ENCODE measurements around the gene DLG2.
"Not testable (repeated sequence)": the region's sequence is repeated elsewhere in the genome, so short reads cannot be mapped to it uniquely, and the experiment has no call there.

The DLG2 gene

GRCh38 chr11:85232559-85232958, 394.6 kb downstream of the DLG2 start:
- no peak overlapping the region for H3K9ac ChIP-seq (ENCODE audit: low read length)
- no peaks in the 10 kb centered on the region for H3K4me1 ChIP-seq (ENCODE audit: low read length)
- no peak overlapping the region for H2AFZ ChIP-seq (ENCODE audit: low read depth, low read length)
- H3K9me3 ChIP-seq (ENCODE audit: insufficient read depth, low read length) = no peaks in the 10 kb centered on the region
- no peaks in the 10 kb centered on the region for H3K79me2 ChIP-seq (ENCODE audit: low read length)
- no peak overlapping the region for H3K27ac ChIP-seq (ENCODE audit: low read length)
- TF ChIP-seq CTCF (IDR thresholded peaks at IDR 0.05; ENCODE audit: low read depth, low read length) (no peak), EZH2phosphoT487 (IDR thresholded peaks at IDR 0.05; ENCODE audit: low read depth) (no peak)
- no peak overlapping the region for H3K4me2 ChIP-seq (ENCODE audit: low read length)
- H4K20me1 ChIP-seq (ENCODE audit: insufficient read depth, low read length) = no peaks in the 10 kb centered on the region
- H3K27me3 ChIP-seq (ENCODE audit: low read depth, low read length) = no peaks in the 10 kb centered on the region
- H3K36me3 ChIP-seq (replicated peaks; ENCODE audit: low read depth, low read length) = no peaks in the 10 kb centered on the region
- H3K4me3 ChIP-seq (ENCODE audit: low read length) = no peak overlapping the region

- TF ChIP-seq CTCF (IDR thresholded peaks at IDR 0.05; ENCODE audit: low read depth, low read length) = no peak
- TF ChIP-seq EZH2phosphoT487 (IDR thresholded peaks at IDR 0.05; ENCODE audit: low read depth) = no peak
- Histone ChIP-seq H2AFZ (ENCODE audit: low read depth, low read length) (no peak overlapping the region), H3K4me1 (ENCODE audit: low read length) (no peaks in the 10 kb centered on the region), H3K4me3 (ENCODE audit: low read length) (no peak overlapping the region), H4K20me1 (ENCODE audit: insufficient read depth, low read length) (no peaks in the 10 kb centered on the region), H3K36me3 (replicated peaks; ENCODE audit: low read depth, low read length) (no peaks in the 10 kb centered on the region), H3K9me3 (ENCODE audit: insufficient read depth, low read length) (no peaks in the 10 kb centered on the region), H3K9ac (ENCODE audit: low read length) (no peak overlapping the region), H3K27me3 (ENCODE audit: low read depth, low read length) (no peaks in the 10 kb centered on the region), H3K4me2 (ENCODE audit: low read length) (no peak overlapping the region), H3K79me2 (ENCODE audit: low read length) (no peaks in the 10 kb centered on the region), H3K27ac (ENCODE audit: low read length) (no peak overlapping the region)
Observed at GRCh38 chr11:85231588-85231987, 395.6 kb downstream of the DLG2 start.

- not testable (repeated sequence) for H3K27ac ChIP-seq (ENCODE audit: low read length); H3K9me3 ChIP-seq (ENCODE audit: insufficient read depth, low read length); H3K9ac ChIP-seq (ENCODE audit: low read length); H3K4me3 ChIP-seq (ENCODE audit: low read length); H4K20me1 ChIP-seq (ENCODE audit: insufficient read depth, low read length); H3K4me2 ChIP-seq (ENCODE audit: low read length); H3K27me3 ChIP-seq (ENCODE audit: low read depth, low read length); H3K79me2 ChIP-seq (ENCODE audit: low read length); H3K4me1 ChIP-seq (ENCODE audit: low read length); H3K36me3 ChIP-seq (replicated peaks; ENCODE audit: low read depth, low read length); H2AFZ ChIP-seq (ENCODE audit: low read depth, low read length)
Observed at GRCh38 chr11:85229723-85230122, 397.4 kb downstream of the DLG2 start.

GRCh38 chr11:85196968-85197367, 430.2 kb downstream of the DLG2 start:
- H3K9me3 ChIP-seq (ENCODE audit: insufficient read depth, low read length) = peaks cover under 1% of the 10 kb centered on the region; the same call in 1 of the 2 replicates
- H3K4me3 ChIP-seq (ENCODE audit: low read length) = no peak overlapping the region
- no peaks in the 10 kb centered on the region for H4K20me1 ChIP-seq (ENCODE audit: insufficient read depth, low read length)
- no peaks in the 10 kb centered on the region for H3K36me3 ChIP-seq (replicated peaks; ENCODE audit: low read depth, low read length)
- no peaks in the 10 kb centered on the region for H3K27me3 ChIP-seq (ENCODE audit: low read depth, low read length)
- H3K79me2 ChIP-seq (ENCODE audit: low read length) = no peaks in the 10 kb centered on the region
- H3K27ac ChIP-seq (ENCODE audit: low read length) = no peak overlapping the region
- no peak overlapping the region for H3K9ac ChIP-seq (ENCODE audit: low read length)
- no peak overlapping the region for H3K4me2 ChIP-seq (ENCODE audit: low read length)
- no peaks in the 10 kb centered on the region for H3K4me1 ChIP-seq (ENCODE audit: low read length)
- no peak overlapping the region for H2AFZ ChIP-seq (ENCODE audit: low read depth, low read length)
- TF ChIP-seq EZH2phosphoT487 (IDR thresholded peaks at IDR 0.05; ENCODE audit: low read depth) (no peak), CTCF (IDR thresholded peaks at IDR 0.05; ENCODE audit: low read depth, low read length) (no peak)

GRCh38 chr11:85195934-85196333, 431.2 kb downstream of the DLG2 start:
- no peaks in the 10 kb centered on the region for H3K79me2 ChIP-seq (ENCODE audit: low read length)
- H3K4me2 ChIP-seq (ENCODE audit: low read length) = no peak overlapping the region
- no peak overlapping the region for H3K4me3 ChIP-seq (ENCODE audit: low read length)
- no peaks in the 10 kb centered on the region for H3K36me3 ChIP-seq (replicated peaks; ENCODE audit: low read depth, low read length)
- no peak overlapping the region for H2AFZ ChIP-seq (ENCODE audit: low read depth, low read length)
- H3K9me3 ChIP-seq (ENCODE audit: insufficient read depth, low read length) = no peaks in the 10 kb centered on the region
- H3K27ac ChIP-seq (ENCODE audit: low read length) = no peak overlapping the region
- no peaks in the 10 kb centered on the region for H3K4me1 ChIP-seq (ENCODE audit: low read length)
- H4K20me1 ChIP-seq (ENCODE audit: insufficient read depth, low read length) = no peaks in the 10 kb centered on the region
- H3K27me3 ChIP-seq (ENCODE audit: low read depth, low read length) = no peaks in the 10 kb centered on the region
- no peak overlapping the region for H3K9ac ChIP-seq (ENCODE audit: low read length)
- TF ChIP-seq EZH2phosphoT487 (IDR thresholded peaks at IDR 0.05; ENCODE audit: low read depth) (no peak), CTCF (IDR thresholded peaks at IDR 0.05; ENCODE audit: low read depth, low read length) (no peak)
